B cell (primary cell): ENCODE results near the gene MRRF. TPM values are rescaled to one million over a fixed set of nuclear protein-coding genes. Genes with fewer than 3 reads are reported as not detected.

Experiments used
- ATAC-seq: fragments of 200-7000 bp; cut with Tn5 transposase; one replicate; pipeline ENCODE4 v1.10.0; 2021; ENCODE audit warnings: low read depth, mild to moderate bottlenecking, moderate number of reproducible peaks, moderate library complexity
- CTCF ChIA-PET: fragments of 350-600 bp; sonication (Branson Sonifier 250); formaldehyde crosslinking; loops from one replicate; lab custom pipeline; 2021; ENCODE audit warnings: antibody characterized with exemption, inconsistent platforms; lab: Charles Lee
- POLR2A ChIA-PET: fragments of 350-600 bp; sonication (Branson Sonifier 250); formaldehyde crosslinking; loops from one replicate; lab custom pipeline; 2021; ENCODE audit warnings: antibody characterized with exemption; lab: Charles Lee
- DNase-seq: peaks from one replicate; pipeline ENCODE4 v3.0.0; 2013
- H2AFZ ChIP-seq: 2 replicates; pipeline ENCODE4 v1.6.1; 2012; ENCODE audit warnings: mild to moderate bottlenecking, low read depth, low read length; ENCODE audit not compliant: insufficient read depth, poor library complexity, severe bottlenecking
- H3K27ac ChIP-seq, 2 donors: 1 replicate in 1 of 2; 2 replicates in 1 of 2; pipeline ENCODE4 v1.5.1; 2012 to 2013; ENCODE audit warnings: low read length in 2 of 2, mild to moderate bottlenecking in 2 of 2, moderate library complexity in 1 of 2
- H3K27me3 ChIP-seq, 4 experiments: fragments of 200-600 bp in 1 of 4; sonication (generic) in 1 of 4; replicated peaks in 1 of 4; 1 replicate in 2 of 4; 2 replicates in 2 of 4; pipeline versions ENCODE4 v1.6.1 to v1.7.0; 2013 to 2016; ENCODE audit warnings: low read length in 3 of 4, mild to moderate bottlenecking in 2 of 4, mixed read lengths in 1 of 4, moderate library complexity in 1 of 4; ENCODE audit not compliant: insufficient read depth in 4 of 4, control insufficient read depth in 3 of 4; ENCODE audit errors: control extremely low read depth in 1 of 4
- H3K36me3 ChIP-seq, 2 experiments: replicated peaks in 1 of 2; 1 replicate in 1 of 2; 2 replicates in 1 of 2; pipeline versions ENCODE4 v1.6.1 to v1.7.1; 2013; ENCODE audit warnings: low read length in 1 of 2; ENCODE audit not compliant: insufficient read depth in 2 of 2, control insufficient read depth in 1 of 2; ENCODE audit errors: control extremely low read depth in 1 of 2, extremely low read depth in 1 of 2
- H3K4me1 ChIP-seq, 2 donors: fragments of 200-600 bp in 1 of 2; sonication (generic) in 1 of 2; 1 replicate in 1 of 2; 2 replicates in 1 of 2; pipeline versions ENCODE4 v1.5.1 to v1.6.1; 2013 to 2017; ENCODE audit warnings: low read length in 2 of 2; ENCODE audit not compliant: control insufficient read depth in 2 of 2, insufficient read depth in 2 of 2
- H3K4me2 ChIP-seq: replicated peaks from 2 replicates; pipeline ENCODE3; 2012; ENCODE audit warnings: mild to moderate bottlenecking, low read depth, low read length; ENCODE audit not compliant: poor library complexity, severe bottlenecking
- H3K4me3 ChIP-seq, 5 experiments: fragments of 200-600 bp in 1 of 5; sonication (generic) in 1 of 5; 1 replicate in 3 of 5; 2 replicates in 2 of 5; pipeline versions ENCODE4 v1.5.1 to v1.7.0; 2011 to 2016; ENCODE audit warnings: low read length in 4 of 5, mild to moderate bottlenecking in 4 of 5, low read depth in 2 of 5, control low read depth in 1 of 5, moderate library complexity in 1 of 5; ENCODE audit not compliant: insufficient read depth in 1 of 5; ENCODE audit errors: control extremely low read depth in 1 of 5, extremely low read depth in 1 of 5
- H3K79me2 ChIP-seq: fragments of 200-600 bp; sonication (generic); one replicate; pipeline ENCODE4 v1.6.0; 2016; ENCODE audit warnings: low read length; ENCODE audit not compliant: control insufficient read depth, insufficient read depth
- H3K9ac ChIP-seq: fragments of 200-600 bp; sonication (generic); 2 replicates; pipeline ENCODE4 v1.6.1; 2017; ENCODE audit warnings: mild to moderate bottlenecking, low read length, moderate library complexity
- H3K9me3 ChIP-seq, 3 donors: one replicate each; pipeline versions ENCODE4 v1.6.1 to v1.7.1; 2013; ENCODE audit warnings: low read length in 2 of 3; ENCODE audit not compliant: control insufficient read depth in 2 of 3, insufficient read depth in 1 of 3; ENCODE audit errors: control extremely low read depth in 1 of 3
- H4K20me1 ChIP-seq: 2 replicates; pipeline ENCODE4 v1.6.0; 2012; ENCODE audit warnings: mild to moderate bottlenecking, low read length; ENCODE audit not compliant: insufficient read depth, control insufficient read depth, poor library complexity, severe bottlenecking
- H3K27ac Mint-ChIP-seq: one replicate; pipeline ENCODE4 v1.8.0; 2021; ENCODE audit warnings: mixed read lengths
- H3K27me3 Mint-ChIP-seq: one replicate; pipeline ENCODE4 v1.8.0; 2021; ENCODE audit warnings: mixed read lengths
- H3K4me1 Mint-ChIP-seq: one replicate; pipeline ENCODE4 v1.8.0; 2021; ENCODE audit warnings: mixed read lengths
- H3K4me3 Mint-ChIP-seq: one replicate; pipeline ENCODE4 v1.8.0; 2021; ENCODE audit warnings: mixed read lengths
- H3K9me3 Mint-ChIP-seq: one replicate; pipeline ENCODE4 v1.8.0; 2022; ENCODE audit warnings: mixed read lengths; ENCODE audit not compliant: insufficient read depth
- CTCF ChIP-seq: fragments of 200-600 bp; IDR thresholded peaks from one replicate; pipeline ENCODE4 v1.8.0; 2022; ENCODE audit warnings: antibody characterized with exemption, mild to moderate bottlenecking
- EZH2 ChIP-seq: IDR thresholded peaks from 2 replicates; pipeline ENCODE4 v1.6.1; 2012; ENCODE audit warnings: borderline replicate concordance, low read depth, mild to moderate bottlenecking, moderate library complexity, low read length; ENCODE audit not compliant: insufficient read depth, poor library complexity, severe bottlenecking
- WGBS: methylation state at CpG from one replicate; pipeline ENCODE4 v1.1.5; 2013; ENCODE audit warnings: missing lambda C conversion rate; ENCODE audit not compliant: insufficient coverage; 5-methylcytosine and 5-hydroxymethylcytosine counted together
- intact Hi-C: fragments of 100-400 bp; cut with micrococcal nuclease; formaldehyde crosslinking; loops from one replicate; pipeline ENCODE4 v1.10.0; 2022
- polyA plus RNA-seq: library from polyadenylated mRNA; depleted of rRNA; stranded (reverse); fragments of >200 nt; gene quantifications from 2 replicates; pipeline ENCODE4 v1.2.3, GENCODE V29; 2012
- total RNA-seq, 2 donors: library from RNA; stranded (reverse); fragments of 120-200 nt in 1 of 2; gene quantifications; 1 replicate in 1 of 2; 2 replicates in 1 of 2; pipeline versions ENCODE4 v1.2.3 to v1.2.4, GENCODE V29; 2013 to 2022

The MRRF gene
- total and polyA plus RNA-seq, 2 donors (not counting 1 experiment from before 2014, with no cell fraction given), result 38.6 to 44.9 TPM

- H4K20me1 ChIP-seq, result no peaks in the 10 kb centered on the region
- H3K27ac ChIP-seq, result no peak overlapping the region
- H3K4me1 ChIP-seq, result peaks cover 35% of the 10 kb centered on the region in 2 donors
- H3K4me2 ChIP-seq, result no peak overlapping the region
- no peak for DNase-seq
- H3K4me3 ChIP-seq, result no peak overlapping the region
- intact Hi-C loops, result no loop called here
- H3K27ac Mint-ChIP-seq, result no peak overlapping the region
- H3K9ac ChIP-seq, result no peak overlapping the region
- CTCF ChIA-PET, result no interaction called here
- no peaks in the 10 kb centered on the region for H3K36me3 ChIP-seq
- no peak overlapping the region for H3K4me3 Mint-ChIP-seq
- H3K4me1 Mint-ChIP-seq, result peaks cover 32% of the 10 kb centered on the region
- no peak overlapping the region for H2AFZ ChIP-seq
- POLR2A ChIA-PET, result no interaction called here
- H3K27me3 Mint-ChIP-seq, result peaks cover 77% of the 10 kb centered on the region
- ATAC-seq, result no peak
- peaks cover 0 to 30% (median 0%) of the 10 kb centered on the region in 3 donors for H3K9me3 ChIP-seq
- H3K79me2 ChIP-seq, result no peaks in the 10 kb centered on the region
- 98% methylated on average over 5 of the region's 5 CpGs for WGBS
- H3K27me3 ChIP-seq, result peaks cover 0 to 68% (median 36%) of the 10 kb centered on the region in 4 experiments
- no peaks in the 10 kb centered on the region for H3K9me3 Mint-ChIP-seq
- TF ChIP-seq EZH2 (no peak), CTCF (no peak)
Observed at GRCh38 chr9:122223435-122223834, 41.2 kb upstream of the MRRF start.

GRCh38 chr9:122225312-122226141, 39.2 kb upstream of the MRRF start:
- peaks cover 14 to 23% of the 10 kb centered on the region in 2 donors for H3K4me1 ChIP-seq
- POLR2A ChIA-PET, result no interaction called here
- no peak overlapping the region for H3K27ac ChIP-seq
- H3K4me3 ChIP-seq, result no peak overlapping the region
- DNase-seq, result no peak
- H2AFZ ChIP-seq, result no peak overlapping the region
- H3K9ac ChIP-seq, result no peak overlapping the region
- no peak overlapping the region for H3K4me2 ChIP-seq
- no peak overlapping the region for H3K27ac Mint-ChIP-seq
- CTCF ChIA-PET, result no interaction called here
- WGBS, result 96% methylated on average over 49 of the region's 51 CpGs
- no peaks in the 10 kb centered on the region for H3K79me2 ChIP-seq
- peaks cover 0 to 21% (median 0%) of the 10 kb centered on the region in 3 donors for H3K9me3 ChIP-seq
- intact Hi-C loops, result no loop called here
- H4K20me1 ChIP-seq, result no peaks in the 10 kb centered on the region
- peaks cover 12% of the 10 kb centered on the region for H3K4me1 Mint-ChIP-seq
- H3K36me3 ChIP-seq, result no peaks in the 10 kb centered on the region
- H3K9me3 Mint-ChIP-seq, result no peaks in the 10 kb centered on the region
- H3K4me3 Mint-ChIP-seq, result no peak overlapping the region
- peaks cover 58% of the 10 kb centered on the region for H3K27me3 Mint-ChIP-seq
- TF ChIP-seq EZH2 (no peak), CTCF (no peak)
- H3K27me3 ChIP-seq, result peaks cover 0 to 61% (median 34%) of the 10 kb centered on the region in 4 experiments
- no peak for ATAC-seq
